GM18505 (cell line): ENCODE data around the gene ZMYND8.
"Not testable (repeated sequence)": the region's sequence is repeated elsewhere in the genome, so short reads cannot be mapped to it uniquely, and the experiment has no call there.

Experiments used
- ATAC-seq: cut with Tn5 transposase; IDR thresholded peaks from one replicate; pipeline ENCODE4 v1.9.1; 2021; ENCODE audit not compliant: unreplicated experiment
- POLR2A ChIP-seq: IDR thresholded peaks from 4 replicates; pipeline ENCODE4 v1.6.1; 2011; ENCODE audit warnings: borderline replicate concordance; ENCODE audit not compliant: insufficient read depth, insufficient read length; ENCODE audit errors: extremely low read depth

Gene ZMYND8

DNA sequence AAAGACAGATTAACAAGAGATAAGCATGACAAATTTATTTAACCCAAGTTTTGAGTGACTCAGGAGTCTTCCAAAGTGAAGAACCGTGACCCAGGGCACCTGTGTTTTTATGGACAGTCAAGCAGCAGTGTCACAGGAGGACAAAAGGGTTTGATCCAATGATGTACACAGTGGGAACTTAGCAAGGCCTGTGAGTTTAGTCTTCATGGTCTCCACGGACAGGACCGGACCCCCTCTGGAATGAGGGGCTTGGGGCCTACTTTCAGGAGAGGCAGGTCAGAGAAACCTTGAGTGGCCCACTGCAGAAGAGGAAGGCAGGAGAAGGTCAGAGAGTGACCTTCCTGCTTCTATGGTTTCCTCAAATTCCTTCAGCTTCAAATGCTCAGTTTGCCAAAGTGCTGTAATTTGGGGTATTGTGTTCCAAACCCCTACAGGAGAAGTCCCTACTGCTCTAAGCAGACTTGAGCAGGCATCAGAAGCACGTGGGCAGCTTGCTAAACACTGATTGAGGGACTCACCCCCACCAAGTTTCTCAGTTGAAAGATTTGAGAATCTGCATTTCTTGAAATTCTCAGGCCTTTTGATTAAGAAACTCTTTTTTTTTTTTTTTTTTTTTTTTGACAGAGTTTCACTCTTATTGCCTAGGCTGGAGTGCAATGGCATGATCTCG lies 26.4 kb upstream of the ZMYND8 start:
- no peak for ATAC-seq
- TF ChIP-seq POLR2A: no peak

DNA sequence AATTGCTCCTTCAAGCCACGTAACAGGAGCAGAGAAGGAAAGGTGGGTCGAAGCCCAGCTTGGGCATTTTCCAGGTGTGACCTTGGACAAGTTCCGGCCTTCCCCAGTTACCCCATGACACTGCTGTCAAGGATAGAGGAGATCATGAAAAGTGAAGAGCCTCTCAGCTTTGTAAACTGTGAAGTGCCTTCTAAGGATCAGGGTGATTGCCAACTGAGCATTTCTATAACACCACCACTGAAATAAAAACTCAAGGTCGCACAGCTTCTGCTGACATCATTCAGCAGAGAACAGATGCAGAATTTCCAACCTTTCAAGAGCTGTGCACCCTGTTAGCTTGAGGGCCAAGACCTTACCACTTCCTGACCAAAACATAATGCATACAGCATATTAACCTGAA lies 24.0 kb upstream of the ZMYND8 start:
- TF ChIP-seq POLR2A: no peak
- no peak for ATAC-seq

DNA sequence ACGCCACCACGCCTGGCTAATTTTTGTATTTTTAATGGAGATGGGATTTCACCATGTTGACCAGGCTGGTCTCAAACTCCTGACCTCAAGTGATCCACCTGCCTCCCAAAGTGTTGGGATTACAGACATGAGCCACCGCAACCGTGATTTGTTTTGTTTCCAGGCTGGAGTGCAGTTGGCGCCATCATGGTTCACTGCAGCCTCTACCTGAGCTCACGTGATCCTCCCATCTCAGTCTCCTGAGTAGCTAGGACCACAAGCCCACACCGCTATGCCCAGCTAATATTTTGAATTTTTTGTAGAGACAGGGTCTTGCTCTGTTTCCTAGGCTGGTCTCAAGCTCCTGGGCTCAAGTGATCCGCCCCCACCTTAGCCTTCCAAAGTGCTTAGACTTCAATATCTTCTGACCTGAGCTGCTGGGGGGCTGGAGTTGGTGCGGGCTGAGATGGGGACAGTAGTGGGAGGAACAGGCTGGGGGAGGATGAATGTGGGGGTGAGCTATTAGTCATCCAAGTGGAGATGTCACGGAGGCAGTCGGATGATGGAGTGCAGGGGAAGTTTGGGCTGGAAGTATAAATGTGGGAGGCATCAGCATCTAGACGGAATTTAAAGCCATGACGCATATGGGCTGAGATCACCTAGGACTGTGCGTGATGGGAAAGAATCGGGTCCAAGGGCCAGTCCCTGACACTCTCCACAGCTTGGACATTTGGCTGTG lies 23.1 kb upstream of the ZMYND8 start:
- ATAC-seq: no peak
- no peak for TF ChIP-seq POLR2A

DNA sequence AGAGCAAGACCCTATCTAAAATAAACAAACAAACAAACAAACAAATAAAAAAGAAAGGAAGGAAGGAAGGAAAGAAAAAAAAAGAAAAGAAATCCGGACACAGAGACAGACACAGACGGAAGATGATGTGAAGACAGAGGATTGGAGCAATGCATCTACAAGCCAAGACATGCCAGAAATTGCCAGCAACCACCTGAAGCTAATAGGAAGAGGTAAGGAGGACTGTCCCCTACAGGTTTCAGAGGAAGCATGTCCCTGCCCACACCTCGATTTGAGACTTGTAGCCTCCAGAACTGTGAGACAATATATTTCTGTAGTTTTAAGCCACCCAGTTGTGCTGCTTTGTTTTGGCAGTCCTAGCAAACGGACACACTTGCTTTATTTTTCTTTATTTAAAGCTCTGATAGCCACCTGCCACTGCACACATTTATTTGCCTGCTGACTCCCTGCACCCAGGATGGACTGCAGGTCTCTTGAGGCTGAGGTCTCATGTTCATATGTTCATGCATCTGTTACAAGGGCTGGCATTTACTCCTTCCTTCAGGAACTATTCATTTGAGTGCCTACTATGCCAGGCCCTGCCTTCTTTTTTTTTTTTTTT lies 20.7 kb upstream of the ZMYND8 start:
- TF ChIP-seq POLR2A: no peak
- ATAC-seq: no peak

DNA sequence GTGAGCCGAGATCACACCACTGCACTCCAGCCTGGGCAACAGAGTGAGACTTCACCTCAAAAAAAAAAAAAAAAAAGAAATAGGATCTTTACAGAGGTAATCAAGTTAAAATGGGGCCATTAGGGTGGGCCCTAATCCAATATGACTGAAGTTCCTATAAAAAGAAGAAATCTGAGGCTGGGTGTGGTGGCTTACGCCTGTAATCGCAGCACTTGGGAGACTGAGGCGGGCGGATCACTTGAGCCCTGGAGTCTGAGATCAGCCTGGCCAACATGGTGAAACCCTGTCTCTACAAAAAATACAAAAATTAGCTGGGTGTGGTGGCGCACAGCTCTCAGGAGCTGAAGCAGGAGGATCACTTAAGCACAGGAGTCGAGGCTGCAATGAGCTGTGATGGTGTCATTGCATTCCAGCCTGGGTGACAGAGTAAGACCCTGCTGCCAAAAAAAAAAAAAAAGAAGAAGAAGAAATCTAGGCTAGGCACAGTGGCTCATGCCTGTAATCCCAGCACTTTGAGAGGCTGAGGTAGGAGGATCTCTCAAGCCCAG lies 19.7 kb upstream of the ZMYND8 start:
- not testable (repeated sequence) for ATAC-seq

DNA sequence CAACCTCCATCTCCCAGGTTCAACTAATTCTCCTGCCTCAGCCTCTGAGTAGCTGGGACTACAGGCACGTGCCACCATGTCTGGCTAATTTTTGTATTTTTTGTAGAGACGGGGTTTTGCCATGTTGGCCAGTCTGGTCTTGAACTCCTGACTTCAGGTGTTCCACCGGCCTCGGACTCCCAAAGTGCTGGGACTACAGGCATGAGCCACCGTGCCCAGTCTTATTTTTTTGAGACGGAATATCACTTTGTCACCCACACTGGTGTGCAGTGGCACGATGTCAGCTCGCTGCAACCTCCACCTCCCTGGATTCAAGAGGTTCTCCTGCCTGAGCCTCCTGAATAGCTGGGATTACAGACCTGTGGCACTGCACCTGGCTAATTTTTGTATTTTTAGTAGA lies 17.6 kb upstream of the ZMYND8 start:
- ATAC-seq: not testable (repeated sequence)

DNA sequence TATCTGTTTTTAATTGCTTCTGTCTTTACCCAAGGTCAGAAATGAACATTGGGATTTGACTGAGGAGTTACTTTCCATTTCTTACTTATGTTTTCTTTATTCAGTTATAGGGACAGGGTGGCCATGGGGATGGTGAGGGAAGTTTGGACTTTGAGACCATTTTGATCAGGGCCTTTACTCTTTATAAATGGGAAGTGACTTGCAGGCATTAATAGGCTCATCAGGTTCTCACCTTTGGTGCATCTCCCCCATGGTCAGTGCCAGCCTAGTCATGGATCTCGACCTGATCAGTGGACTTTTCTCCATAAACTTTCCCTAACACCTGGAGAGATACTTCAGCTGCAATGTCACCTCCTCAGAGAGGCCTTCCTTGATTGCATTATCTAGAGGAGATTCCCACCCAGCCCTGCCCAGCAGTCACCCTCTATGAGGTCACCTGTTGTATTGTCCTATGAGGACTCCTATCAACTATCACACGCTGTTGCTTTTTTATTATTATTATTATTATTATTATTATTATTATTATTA lies 16.8 kb upstream of the ZMYND8 start:
- no peak for TF ChIP-seq POLR2A
- no peak for ATAC-seq

DNA sequence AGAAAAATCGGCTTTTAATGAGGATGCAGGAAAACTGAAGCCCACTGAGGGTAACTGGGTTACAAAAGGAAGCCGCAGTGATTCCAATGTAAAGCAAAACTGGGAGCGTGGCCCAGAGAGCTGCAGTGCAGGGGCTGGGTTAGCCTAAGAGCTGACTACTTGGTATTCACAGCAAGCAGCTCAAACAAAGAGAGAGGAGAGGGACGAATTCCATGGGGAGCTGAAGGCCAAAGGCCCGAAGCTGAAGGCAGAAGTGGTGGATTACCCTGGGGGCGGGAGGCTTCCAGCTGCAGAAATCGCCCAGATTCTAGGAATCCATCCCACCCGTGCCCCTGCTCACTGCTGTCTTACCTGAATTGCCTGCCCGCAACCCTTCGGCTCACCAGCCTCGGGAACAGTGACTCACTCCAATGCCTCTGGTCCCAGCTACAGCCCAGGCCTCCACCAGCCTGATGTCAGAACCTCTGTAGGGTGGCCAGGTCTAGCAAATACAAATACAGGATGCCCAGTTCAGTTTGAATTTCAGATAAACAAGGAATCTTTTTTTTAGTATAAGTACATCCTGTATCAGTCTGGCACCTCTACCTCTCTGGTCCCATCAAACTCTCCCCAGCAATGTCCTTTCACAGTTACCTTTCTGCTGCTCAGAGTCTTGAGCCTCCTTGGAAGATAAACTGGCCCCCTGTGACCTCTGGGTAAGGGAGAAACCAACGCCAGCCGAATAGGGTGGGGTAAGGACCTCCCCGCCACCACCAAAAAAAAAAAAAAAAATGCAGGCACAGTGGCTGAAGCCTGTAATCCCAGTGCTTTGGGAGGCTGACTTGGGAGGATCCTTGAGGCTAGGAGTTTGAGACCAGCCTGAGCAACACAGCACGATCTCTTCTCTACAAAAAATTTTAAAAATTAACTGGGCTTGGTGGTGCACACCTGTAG lies 14.6 kb upstream of the ZMYND8 start:
- ATAC-seq: no peak
- TF ChIP-seq POLR2A: no peak

DNA sequence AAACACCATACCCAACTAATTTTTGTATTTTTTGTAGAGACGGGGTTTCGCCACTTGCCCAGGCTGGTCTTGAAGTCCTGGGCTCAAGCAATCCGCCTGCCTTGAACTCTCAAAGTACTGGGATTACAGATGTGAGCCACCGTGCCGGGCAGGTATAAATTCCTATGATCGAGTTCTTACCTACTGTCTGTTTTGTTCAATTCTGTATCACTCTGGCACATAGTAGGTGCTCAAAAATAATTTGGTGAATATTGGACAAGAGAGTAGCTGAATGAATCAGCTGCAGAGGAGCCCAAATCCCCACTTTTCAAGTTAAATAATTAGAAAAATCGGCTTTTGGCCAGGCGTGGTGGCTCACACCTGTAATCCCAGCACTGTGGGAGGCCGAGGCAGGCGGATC lies 13.7 kb upstream of the ZMYND8 start:
- no peak for ATAC-seq
- no peak for TF ChIP-seq POLR2A

DNA sequence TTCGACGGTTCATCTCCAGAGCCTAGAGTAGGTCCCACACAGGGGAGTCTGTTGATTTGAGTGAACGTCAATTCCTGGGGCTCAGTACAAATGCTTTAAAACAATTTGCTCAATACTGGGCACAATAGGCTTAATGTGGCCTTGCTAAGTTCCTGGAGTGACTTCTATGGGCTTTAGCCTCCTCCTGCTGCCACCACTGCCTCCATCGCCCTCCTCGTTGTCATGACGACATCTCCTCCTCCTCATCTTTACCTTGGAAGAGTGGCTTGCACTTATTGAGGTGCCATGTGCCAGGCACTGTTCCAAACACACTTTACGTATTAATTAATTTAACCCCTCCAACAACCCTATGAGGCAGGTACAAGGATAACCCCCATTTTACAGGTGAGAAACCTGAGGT lies 11.8 kb upstream of the ZMYND8 start:
- no peak for ATAC-seq
- no peak for TF ChIP-seq POLR2A

DNA sequence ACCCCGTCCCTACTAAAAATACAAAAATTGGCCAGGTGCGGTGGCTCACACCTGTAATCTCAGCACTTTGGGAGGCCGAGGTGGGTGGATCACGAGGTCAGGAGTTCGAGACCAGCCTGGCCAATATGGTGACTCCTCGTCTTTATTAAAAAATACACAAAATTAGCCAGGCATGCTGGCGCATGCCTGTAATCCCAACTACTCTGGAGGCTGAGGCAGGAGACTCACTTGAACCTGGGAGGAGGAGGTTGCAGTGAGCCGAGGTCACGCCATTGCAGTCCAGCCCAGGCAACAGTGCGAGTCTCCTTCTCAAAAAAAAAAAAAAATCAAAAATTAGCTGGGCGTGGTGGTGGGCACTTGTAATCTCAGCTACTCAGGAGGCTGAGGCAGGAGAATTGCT lies 9.8 kb upstream of the ZMYND8 start:
- ATAC-seq: not testable (repeated sequence)

DNA sequence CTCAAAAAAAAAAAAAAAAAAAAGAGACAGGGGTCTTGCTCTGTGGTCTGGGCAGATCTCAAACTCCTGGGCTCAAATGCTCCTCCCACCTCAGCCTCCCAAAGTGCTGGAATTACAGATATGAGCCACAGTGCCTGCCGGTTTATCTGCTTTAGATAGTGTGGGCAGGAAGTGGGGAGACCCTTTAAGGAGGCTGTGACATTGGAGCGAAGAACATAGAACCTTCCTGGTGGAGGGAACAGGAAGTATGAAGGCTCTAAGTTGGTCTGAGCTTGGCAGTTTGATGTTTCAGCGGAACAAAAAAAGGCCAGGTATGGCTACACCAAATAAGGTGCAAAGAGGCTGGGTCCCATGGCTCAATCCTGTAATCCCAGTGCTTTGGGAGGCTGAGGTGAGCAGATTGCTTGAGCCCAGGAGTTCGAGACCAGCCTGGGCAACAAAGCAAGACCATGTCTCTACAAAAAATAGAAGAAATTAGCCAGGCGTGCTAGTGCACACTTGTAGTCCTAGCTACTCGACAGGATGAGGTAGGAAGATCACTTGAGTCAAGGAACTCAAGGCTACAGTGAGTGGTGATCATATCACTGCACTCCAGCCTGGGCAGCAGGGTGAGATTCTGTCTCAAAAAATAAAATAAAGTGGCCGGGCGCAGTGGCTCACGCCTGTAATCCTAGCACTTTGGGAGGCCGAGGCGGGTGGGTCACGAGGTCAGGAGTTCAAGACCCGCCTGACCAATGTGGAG lies 8.7 kb upstream of the ZMYND8 start:
- TF ChIP-seq POLR2A: no peak
- ATAC-seq: no peak
